NCI-H345 (cell line): ENCODE measurements around the gene FAM13B.
"Not testable (repeated sequence)": the region's sequence is repeated elsewhere in the genome, so short reads cannot be mapped to it uniquely, and the experiment has no call there.

Source experiments
- DNase-seq: peaks from one replicate; lab custom pipeline; 2025; lab: John Stamatoyannopoulos, UW

The FAM13B gene

GRCh38 chr5:138035605-138036537 lies 3.0 kb upstream of the FAM13B start:
- peak; percentile 90 for DNase-seq

GRCh38 chr5:138033907-138034306 lies 1.0 kb upstream of the FAM13B start:
- no peak for DNase-seq

GRCh38 chr5:138033386-138033808 lies 518 bp upstream of the FAM13B start:
- peak; percentile 70 for DNase-seq

- peak; percentile 58 for DNase-seq
Observed at GRCh38 chr5:138032028-138032571, 779 bp downstream of the FAM13B start.

- no peak for DNase-seq
Observed at GRCh38 chr5:138029944-138030343, 2.9 kb downstream of the FAM13B start.

GRCh38 chr5:138029501-138029900 lies 3.4 kb downstream of the FAM13B start:
- DNase-seq = no peak

- no peak for DNase-seq
Observed at GRCh38 chr5:138028971-138029365, 3.9 kb downstream of the FAM13B start.

- DNase-seq = not testable (repeated sequence)
Observed at GRCh38 chr5:138028262-138028970, 4.5 kb downstream of the FAM13B start.

GRCh38 chr5:138026793-138027192 lies 6.1 kb downstream of the FAM13B start:
- DNase-seq = not testable (repeated sequence)

GRCh38 chr5:138025285-138025684 lies 7.6 kb downstream of the FAM13B start:
- no peak for DNase-seq

- no peak for DNase-seq
Observed at GRCh38 chr5:138024117-138024516, 8.8 kb downstream of the FAM13B start.

GRCh38 chr5:138022912-138023311 lies 10.0 kb downstream of the FAM13B start:
- no peak for DNase-seq

GRCh38 chr5:138021771-138022170 lies 11.1 kb downstream of the FAM13B start:
- DNase-seq = no peak

- no peak for DNase-seq
Observed at GRCh38 chr5:138018849-138019248, 14.0 kb downstream of the FAM13B start.

- no peak for DNase-seq
Observed at GRCh38 chr5:138015916-138016315, 17.0 kb downstream of the FAM13B start.

GRCh38 chr5:138011991-138012390 lies 20.9 kb downstream of the FAM13B start:
- no peak for DNase-seq

GRCh38 chr5:138000102-138000723 lies 32.7 kb downstream of the FAM13B start:
- DNase-seq = no peak

- no peak for DNase-seq
Observed at GRCh38 chr5:137997726-137998213, 35.1 kb downstream of the FAM13B start.

- no peak for DNase-seq
Observed at GRCh38 chr5:137995749-137996128, 37.1 kb downstream of the FAM13B start.

GRCh38 chr5:137995077-137995748 lies 37.7 kb downstream of the FAM13B start:
- DNase-seq = no peak

- no peak for DNase-seq
Observed at GRCh38 chr5:137994556-137994955, 38.3 kb downstream of the FAM13B start.

GRCh38 chr5:137989419-137989818 lies 43.5 kb downstream of the FAM13B start:
- DNase-seq = no peak
